ENCODE data around the gene DAPP1.
A peak's percentile ranks its signal among the peaks of the same experiment; 100 is the strongest.
"Not testable (repeated sequence)": the region's sequence is repeated elsewhere in the genome, so short reads cannot be mapped to it uniquely, and the experiment has no call there.

DAPP1 gene

DNA sequence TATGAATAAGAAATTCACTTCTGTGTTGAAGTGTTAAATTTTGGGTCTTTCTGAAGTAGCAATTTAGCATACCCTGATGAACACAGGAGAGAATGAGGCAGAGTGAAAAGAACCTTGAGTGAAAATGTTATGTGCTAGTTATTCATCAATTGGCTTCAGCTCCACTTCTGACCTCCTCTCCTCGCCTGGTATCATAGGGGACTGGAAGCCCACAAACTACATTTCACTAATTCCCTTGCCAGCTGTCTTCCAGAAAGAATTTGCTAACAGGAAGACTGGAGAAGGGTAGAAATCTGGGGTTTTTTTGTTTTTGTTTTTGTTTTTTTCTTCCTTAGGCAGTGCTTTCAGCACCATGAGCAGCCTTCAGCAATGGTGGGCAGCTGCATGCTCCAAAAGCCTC lies 5.5 kb upstream of the DAPP1 start:
- DNase-seq (ENCODE audit: low spot score in 2 of 2) (no peak), ATAC-seq (ENCODE audit: low read depth) (no peak)
- Mint-ChIP-seq H3K9me3 (no peaks in the 10 kb centered on the region), H3K27ac (no peak overlapping the region), H3K4me3 (no peak overlapping the region), H3K36me3 (no peaks in the 10 kb centered on the region), H3K4me1 (peaks cover 24% of the 10 kb centered on the region), H3K27me3 (peaks cover 2% of the 10 kb centered on the region)

- peaks cover 2% of the 10 kb centered on the region for H3K27me3 Mint-ChIP-seq
- H3K36me3 Mint-ChIP-seq: no peaks in the 10 kb centered on the region
- H3K4me3 Mint-ChIP-seq: no peak overlapping the region
- peak overlapping the region; percentile 20 for H3K27ac Mint-ChIP-seq
- DNase-seq (ENCODE audit: low spot score in 2 of 2): peak; percentile 42 to 53
- ATAC-seq (ENCODE audit: low read depth): no peak
- H3K4me1 Mint-ChIP-seq: peaks cover 26% of the 10 kb centered on the region
- H3K9me3 Mint-ChIP-seq: no peaks in the 10 kb centered on the region
These were observed 4.8 kb upstream of the DAPP1 start for GRCh38 chr4:99811850-99812249.

- peaks cover 33% of the 10 kb centered on the region for H3K4me1 Mint-ChIP-seq
- no peaks in the 10 kb centered on the region for H3K9me3 Mint-ChIP-seq
- no peak for DNase-seq (ENCODE audit: low spot score in 2 of 2)
- peak overlapping the region; percentile 51 for H3K4me3 Mint-ChIP-seq
- no peak for ATAC-seq (ENCODE audit: low read depth)
- no peaks in the 10 kb centered on the region for H3K27me3 Mint-ChIP-seq
- H3K36me3 Mint-ChIP-seq: peaks cover 11% of the 10 kb centered on the region
- H3K27ac Mint-ChIP-seq: peak overlapping the region; percentile 99
These were observed 1.0 kb upstream of the DAPP1 start for GRCh38 chr4:99815597-99816011.

DNA sequence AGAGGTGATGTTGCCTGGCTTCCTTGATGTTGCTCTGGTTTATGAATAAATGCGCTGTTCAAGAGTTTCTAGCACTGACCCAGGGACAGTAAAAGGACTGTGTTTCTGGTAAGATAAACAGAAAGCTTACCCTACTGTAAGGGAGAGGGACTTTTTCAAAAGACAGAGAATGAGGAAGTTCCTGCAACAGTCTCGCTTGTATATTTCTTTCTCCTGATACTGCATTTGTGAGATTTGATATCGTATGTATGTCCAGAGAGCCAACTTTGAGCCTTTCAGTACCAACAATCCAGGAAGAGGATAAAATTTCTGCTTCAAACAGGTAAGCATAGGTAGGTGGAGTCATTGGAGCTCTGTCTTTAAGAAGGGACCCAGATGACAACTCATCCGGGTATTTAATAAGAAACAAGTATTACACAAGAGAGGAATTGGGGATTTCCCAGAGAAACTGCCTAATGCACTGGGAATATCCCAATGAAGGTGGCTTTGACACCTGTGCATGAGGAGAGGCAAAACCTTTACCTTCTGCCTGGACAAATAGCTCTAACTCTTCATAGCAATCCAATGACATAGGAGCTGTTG lies 773 bp downstream of the DAPP1 start:
- ATAC-seq (ENCODE audit: low read depth): peak; percentile 49
- peak in 1 of 2 donors; percentile 37 for DNase-seq (ENCODE audit: low spot score in 2 of 2)
- peaks cover 44% of the 10 kb centered on the region for H3K4me1 Mint-ChIP-seq

DNA sequence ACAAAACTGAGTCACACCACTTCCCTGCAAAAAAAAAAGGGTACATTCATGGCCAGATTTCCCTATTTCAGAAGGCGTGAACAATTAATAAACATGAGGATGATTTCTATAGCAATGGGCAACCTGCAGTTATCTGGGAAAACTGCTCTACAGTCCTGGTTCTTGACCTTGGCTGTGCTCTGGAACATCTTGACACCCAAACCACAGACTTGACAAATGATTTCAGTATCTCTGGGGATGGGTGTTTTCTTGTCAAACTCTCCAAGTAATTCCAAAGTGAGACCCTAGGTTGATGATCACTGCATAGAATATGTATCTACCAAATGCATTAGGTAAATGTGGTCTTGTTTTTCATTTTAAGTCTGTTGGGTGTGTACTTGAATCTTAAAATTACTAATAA lies 2.0 kb downstream of the DAPP1 start:
- Mint-ChIP-seq H3K4me1 (peaks cover 49% of the 10 kb centered on the region), H3K27ac (peak overlapping the region; percentile 99)

More for the DNA sequence above, 773 bp downstream of the DAPP1 start:
- Mint-ChIP-seq H3K27me3 (no peaks in the 10 kb centered on the region), H3K4me3 (peak overlapping the region; percentile 100), H3K36me3 (peaks cover 14% of the 10 kb centered on the region), H3K9me3 (no peaks in the 10 kb centered on the region), H3K27ac (peak overlapping the region; percentile 99)

GRCh38 chr4:99821918-99822503 lies 5.4 kb downstream of the DAPP1 start:
- Mint-ChIP-seq H3K9me3 (no peaks in the 10 kb centered on the region), H3K27me3 (no peaks in the 10 kb centered on the region), H3K27ac (peak overlapping the region; percentile 83), H3K4me3 (peak overlapping the region; percentile 84), H3K36me3 (peaks cover 26% of the 10 kb centered on the region), H3K4me1 (peaks cover 64% of the 10 kb centered on the region)
- DNase-seq (ENCODE audit: low spot score in 2 of 2) (peak in 1 of 2 donors; percentile 36), ATAC-seq (ENCODE audit: low read depth) (peak; percentile 79)

More for the DNA sequence above, 2.0 kb downstream of the DAPP1 start:
- H3K4me3 Mint-ChIP-seq: peak overlapping the region; percentile 100
- DNase-seq (ENCODE audit: low spot score in 2 of 2): no peak
- no peaks in the 10 kb centered on the region for H3K27me3 Mint-ChIP-seq
- H3K9me3 Mint-ChIP-seq: no peaks in the 10 kb centered on the region
- ATAC-seq (ENCODE audit: low read depth): no peak
- peaks cover 17% of the 10 kb centered on the region for H3K36me3 Mint-ChIP-seq

- DNase-seq (ENCODE audit: low spot score in 2 of 2): no peak
- H3K9me3 Mint-ChIP-seq: no peaks in the 10 kb centered on the region
- peak overlapping the region; percentile 83 for H3K27ac Mint-ChIP-seq
- ATAC-seq (ENCODE audit: low read depth): no peak
- peaks cover 66% of the 10 kb centered on the region for H3K4me1 Mint-ChIP-seq
- H3K27me3 Mint-ChIP-seq: no peaks in the 10 kb centered on the region
- H3K36me3 Mint-ChIP-seq: peaks cover 23% of the 10 kb centered on the region
- peak overlapping the region; percentile 84 for H3K4me3 Mint-ChIP-seq
These were observed 6.1 kb downstream of the DAPP1 start for GRCh38 chr4:99822734-99823133.

DNA sequence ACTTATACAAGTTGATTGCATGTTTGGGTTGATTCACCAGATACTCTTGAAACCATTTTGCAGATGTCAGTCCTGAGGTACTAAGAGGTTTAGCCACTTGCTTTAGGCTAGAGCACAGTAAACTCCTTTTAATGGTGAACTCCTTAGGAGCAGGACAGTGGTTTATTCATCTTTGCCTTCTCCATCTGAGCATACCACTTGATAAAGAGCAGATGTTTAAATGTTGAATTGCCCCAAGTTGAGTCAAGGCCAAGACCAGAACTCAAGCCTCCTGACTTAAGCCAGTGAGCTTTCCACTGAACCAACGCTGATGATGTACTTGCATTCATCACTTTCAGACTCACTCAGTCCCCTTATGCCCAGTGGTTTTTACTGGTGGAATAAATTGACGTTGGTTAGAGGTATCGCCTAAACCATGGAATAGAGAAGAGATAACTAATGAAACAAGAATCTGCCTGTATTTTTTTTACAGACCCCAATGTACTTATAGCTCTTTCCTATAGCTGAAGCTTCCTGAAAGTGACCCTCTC lies 7.5 kb downstream of the DAPP1 start:
- Mint-ChIP-seq H3K27ac (peak overlapping the region; percentile 28), H3K4me1 (peaks cover 63% of the 10 kb centered on the region), H3K9me3 (no peaks in the 10 kb centered on the region), H3K4me3 (peak overlapping the region; percentile 11), H3K36me3 (peaks cover 21% of the 10 kb centered on the region), H3K27me3 (no peaks in the 10 kb centered on the region)
- DNase-seq (ENCODE audit: low spot score in 2 of 2): no peak
- ATAC-seq (ENCODE audit: low read depth): no peak

GRCh38 chr4:99825272-99825671 lies 8.6 kb downstream of the DAPP1 start:
- peak overlapping the region; percentile 48 for H3K4me3 Mint-ChIP-seq
- H3K27me3 Mint-ChIP-seq: no peaks in the 10 kb centered on the region
- no peaks in the 10 kb centered on the region for H3K9me3 Mint-ChIP-seq
- no peak overlapping the region for H3K27ac Mint-ChIP-seq
- ATAC-seq (ENCODE audit: low read depth) (no peak), DNase-seq (ENCODE audit: low spot score in 2 of 2) (no peak)
- peaks cover 18% of the 10 kb centered on the region for H3K36me3 Mint-ChIP-seq
- H3K4me1 Mint-ChIP-seq: peaks cover 59% of the 10 kb centered on the region

DNA sequence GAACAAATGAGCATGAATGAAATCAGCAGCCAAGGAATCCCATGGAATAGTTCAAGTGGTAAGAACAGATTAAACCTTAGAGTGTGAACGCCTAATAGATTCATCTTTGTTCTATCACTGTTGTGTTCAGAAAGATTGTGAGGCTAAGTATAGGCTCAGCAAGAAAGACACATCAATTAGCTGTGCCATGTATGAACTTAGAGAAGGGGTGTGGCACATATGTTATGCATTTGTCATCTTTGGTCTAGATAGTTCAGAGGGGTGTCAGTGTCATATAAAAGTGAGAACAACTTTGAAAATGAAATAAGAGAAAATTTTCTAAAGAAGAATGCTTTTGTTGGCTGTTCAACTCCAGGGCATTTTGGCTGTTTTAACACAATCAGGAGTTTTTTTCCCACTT lies 9.4 kb downstream of the DAPP1 start:
- no peak overlapping the region for H3K27ac Mint-ChIP-seq
- DNase-seq (ENCODE audit: low spot score in 2 of 2) (no peak), ATAC-seq (ENCODE audit: low read depth) (no peak)
- no peaks in the 10 kb centered on the region for H3K27me3 Mint-ChIP-seq
- peaks cover 22% of the 10 kb centered on the region for H3K36me3 Mint-ChIP-seq
- H3K9me3 Mint-ChIP-seq: no peaks in the 10 kb centered on the region
- H3K4me3 Mint-ChIP-seq: no peak overlapping the region
- H3K4me1 Mint-ChIP-seq: peaks cover 61% of the 10 kb centered on the region

DNA sequence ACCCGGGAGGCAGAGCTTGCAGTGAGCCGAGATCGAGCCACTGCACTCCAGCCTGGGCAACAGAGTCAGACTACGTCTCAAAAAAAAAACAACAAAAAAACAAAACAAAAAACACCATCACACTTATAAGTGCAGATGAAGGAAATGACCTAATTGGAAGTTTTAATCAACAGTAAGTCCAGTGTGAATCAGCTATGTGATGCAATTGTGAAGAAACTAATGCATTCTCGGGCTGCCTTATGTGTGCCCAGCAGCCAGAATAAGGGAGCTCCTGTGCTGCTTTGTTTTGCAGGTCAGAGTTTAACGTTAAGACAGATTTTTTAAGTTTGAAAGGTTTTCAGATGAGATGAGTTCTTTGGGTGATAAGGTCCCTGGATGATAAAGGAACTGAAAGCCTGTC lies 10.8 kb downstream of the DAPP1 start:
- Mint-ChIP-seq H3K27me3 (no peaks in the 10 kb centered on the region), H3K4me3 (no peak overlapping the region)

GRCh38 chr4:99827857-99828256 lies 11.2 kb downstream of the DAPP1 start:
- Mint-ChIP-seq H3K36me3 (peaks cover 26% of the 10 kb centered on the region), H3K4me3 (no peak overlapping the region), H3K27me3 (no peaks in the 10 kb centered on the region), H3K9me3 (no peaks in the 10 kb centered on the region), H3K4me1 (peaks cover 53% of the 10 kb centered on the region), H3K27ac (peak overlapping the region; percentile 41)
- no peak for DNase-seq (ENCODE audit: low spot score in 2 of 2)
- ATAC-seq (ENCODE audit: low read depth): no peak

More for the DNA sequence above, 10.8 kb downstream of the DAPP1 start:
- Mint-ChIP-seq H3K36me3 (peaks cover 26% of the 10 kb centered on the region), H3K4me1 (peaks cover 57% of the 10 kb centered on the region), H3K9me3 (no peaks in the 10 kb centered on the region), H3K27ac (peak overlapping the region; percentile 41)
- no peak for DNase-seq (ENCODE audit: low spot score in 2 of 2)
- ATAC-seq (ENCODE audit: low read depth): no peak

- Mint-ChIP-seq H3K27me3 (no peaks in the 10 kb centered on the region), H3K4me1 (peaks cover 53% of the 10 kb centered on the region)
These were observed 11.8 kb downstream of the DAPP1 start for GRCh38 chr4:99828477-99828876.

DNA sequence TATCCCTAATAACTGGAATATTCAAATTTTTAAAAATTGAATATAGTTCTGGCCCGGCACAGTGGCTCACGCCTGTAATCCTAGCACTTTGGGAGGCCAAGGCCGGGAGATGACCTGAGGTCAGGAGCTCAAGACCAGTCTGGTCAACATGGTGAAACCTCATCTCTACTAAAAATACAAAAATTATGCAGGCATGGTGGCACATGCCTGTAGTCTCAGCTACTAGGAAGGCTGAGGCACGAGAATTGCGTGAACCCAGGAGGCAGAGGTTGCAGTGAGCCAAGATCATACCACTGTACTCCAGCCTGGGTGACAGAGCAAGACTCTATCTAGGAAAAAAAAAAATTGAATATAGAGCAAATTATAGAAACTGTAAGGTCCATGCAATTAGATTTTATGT lies 13.4 kb downstream of the DAPP1 start:
- H3K36me3 Mint-ChIP-seq: peaks cover 24% of the 10 kb centered on the region
- peaks cover 41% of the 10 kb centered on the region for H3K4me1 Mint-ChIP-seq
- H3K9me3 Mint-ChIP-seq; H3K27me3 Mint-ChIP-seq; DNase-seq (ENCODE audit: low spot score in 2 of 2); H3K4me3 Mint-ChIP-seq; ATAC-seq (ENCODE audit: low read depth): not testable (repeated sequence)
- H3K27ac Mint-ChIP-seq: peak overlapping the region; percentile 12

More at GRCh38 chr4:99828477-99828876, 11.8 kb downstream of the DAPP1 start:
- H3K9me3 Mint-ChIP-seq: no peaks in the 10 kb centered on the region
- H3K27ac Mint-ChIP-seq: no peak overlapping the region
- DNase-seq (ENCODE audit: low spot score in 2 of 2) (no peak), ATAC-seq (ENCODE audit: low read depth) (no peak)
- H3K36me3 Mint-ChIP-seq: peaks cover 27% of the 10 kb centered on the region
- no peak overlapping the region for H3K4me3 Mint-ChIP-seq
